Activated CD4-positive, alpha-beta T cell treated with anti-CD3 and anti-CD28 coated beads, Interleukin-2, amount 50 U/mL, for 16 hours (primary cell): Measurements from ENCODE around the gene LSM3.

Source experiments
- DNase-seq: peaks from one replicate; pipeline ENCODE4 v3.0.0-alpha.2; 2020

Gene LSM3

DNA sequence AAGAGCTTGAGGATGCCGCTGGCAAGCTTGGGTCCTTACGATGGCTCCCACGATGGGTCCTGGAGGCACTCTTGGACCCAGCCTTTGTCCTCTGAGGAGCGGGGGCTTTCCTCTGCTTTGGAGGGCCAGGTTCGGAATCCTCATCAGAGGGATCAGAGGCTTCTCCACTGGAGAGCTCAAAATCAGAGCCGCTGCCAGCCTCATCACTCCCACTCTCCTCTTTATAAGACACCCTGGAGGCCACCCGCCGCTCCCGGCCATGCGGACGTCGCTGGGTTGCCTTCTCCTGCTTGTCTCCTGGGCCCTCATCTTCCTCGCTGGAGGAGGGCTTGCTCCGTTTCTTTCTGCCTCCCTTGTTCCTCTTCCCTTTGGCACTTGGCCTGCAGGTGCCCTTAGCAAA lies 20.2 kb upstream of the LSM3 start:
- no peak for DNase-seq

DNA sequence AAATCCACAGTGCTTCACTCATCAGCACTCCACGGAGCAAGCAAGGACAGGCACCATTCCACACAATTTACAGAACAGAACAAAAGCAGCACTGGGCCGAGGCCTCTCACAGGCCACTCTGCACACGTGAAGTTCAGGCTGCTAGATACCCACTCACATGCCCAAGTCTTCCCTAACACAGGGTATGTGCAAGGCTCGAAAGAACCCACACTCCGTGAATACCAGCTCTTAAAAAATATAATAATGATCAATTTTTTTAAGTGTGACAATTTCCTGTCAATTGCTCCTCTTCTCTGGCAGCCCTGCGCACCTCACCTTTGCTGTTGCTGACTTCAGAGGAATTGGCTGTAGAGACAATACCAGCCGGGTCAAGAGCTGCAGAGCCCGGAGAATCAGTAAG lies 19.2 kb upstream of the LSM3 start:
- DNase-seq, result no peak

GRCh38 chr3:14161282-14161681 lies 17.3 kb upstream of the LSM3 start:
- DNase-seq, result no peak

DNA sequence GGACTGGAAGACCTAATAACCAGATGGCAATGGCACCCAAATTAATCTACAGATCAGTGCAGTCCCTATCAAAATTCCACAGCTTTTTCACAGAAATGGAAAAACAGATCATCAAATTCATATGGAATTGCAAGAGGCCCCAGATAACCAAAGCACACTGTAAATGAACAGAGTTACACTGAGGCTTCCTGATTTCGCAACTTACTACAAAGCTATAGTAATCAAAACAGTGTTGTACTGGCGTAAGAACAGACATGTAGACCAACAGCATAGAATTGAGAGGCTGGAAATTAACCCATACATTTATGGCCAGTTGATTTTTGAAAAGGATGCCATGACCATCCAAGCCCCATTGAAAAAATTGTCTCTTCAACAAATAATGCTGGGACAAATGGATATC lies 16.4 kb upstream of the LSM3 start:
- DNase-seq, result no peak

DNA sequence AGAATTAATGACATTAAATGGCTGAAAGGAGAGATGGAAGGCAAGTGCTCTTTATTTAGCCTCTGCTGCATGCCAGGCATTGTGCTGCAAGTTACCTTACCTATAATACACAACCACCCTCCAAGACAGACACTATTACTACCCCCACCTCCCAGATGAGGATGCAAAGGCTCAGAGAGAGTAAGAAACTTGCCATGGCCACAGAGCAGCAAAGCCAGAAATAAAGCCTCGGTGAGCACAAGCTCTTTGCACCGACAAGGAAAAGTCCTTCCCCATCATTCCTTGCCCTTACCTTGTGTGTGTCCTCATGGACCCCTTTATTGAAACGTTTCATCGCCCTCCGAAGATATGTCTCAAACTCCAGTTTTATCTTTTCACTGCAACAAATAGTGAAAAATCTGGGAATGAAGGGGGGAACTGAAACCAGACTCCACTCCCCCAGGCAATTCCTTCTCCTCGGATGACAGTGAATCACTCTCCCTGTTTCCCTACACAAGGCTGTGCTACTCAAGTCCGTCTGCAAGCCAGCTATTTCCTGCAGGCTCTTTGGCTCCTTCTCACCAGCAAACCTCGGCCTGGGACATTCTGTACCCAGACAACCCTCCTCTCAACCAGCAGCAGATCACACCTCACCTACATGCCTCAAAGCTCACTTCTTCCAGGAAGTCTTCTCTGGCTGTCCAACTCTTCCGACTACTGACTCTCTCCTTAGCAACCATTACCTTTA lies 11.6 kb upstream of the LSM3 start:
- DNase-seq, result no peak

GRCh38 chr3:14169435-14169834 lies 9.2 kb upstream of the LSM3 start:
- no peak for DNase-seq

DNA sequence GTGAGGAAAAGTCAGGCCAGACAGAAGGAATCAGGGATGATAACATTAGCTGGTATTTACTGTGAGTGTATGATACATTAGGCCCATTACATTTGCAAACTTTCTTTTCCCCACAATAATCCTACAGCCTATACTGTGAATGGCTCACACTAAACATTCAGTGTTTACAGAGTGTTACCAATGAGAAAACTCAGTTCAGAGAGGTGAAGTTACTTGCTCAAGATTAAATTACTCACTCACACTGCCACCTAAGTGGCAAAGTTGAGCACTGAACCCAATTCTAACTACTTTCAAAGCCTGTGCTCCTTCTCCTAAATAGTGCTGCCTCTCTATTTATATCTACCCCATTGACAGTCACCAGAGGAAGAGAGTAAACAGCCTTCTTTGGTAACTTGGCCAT lies 8.7 kb upstream of the LSM3 start:
- no peak for DNase-seq

DNA sequence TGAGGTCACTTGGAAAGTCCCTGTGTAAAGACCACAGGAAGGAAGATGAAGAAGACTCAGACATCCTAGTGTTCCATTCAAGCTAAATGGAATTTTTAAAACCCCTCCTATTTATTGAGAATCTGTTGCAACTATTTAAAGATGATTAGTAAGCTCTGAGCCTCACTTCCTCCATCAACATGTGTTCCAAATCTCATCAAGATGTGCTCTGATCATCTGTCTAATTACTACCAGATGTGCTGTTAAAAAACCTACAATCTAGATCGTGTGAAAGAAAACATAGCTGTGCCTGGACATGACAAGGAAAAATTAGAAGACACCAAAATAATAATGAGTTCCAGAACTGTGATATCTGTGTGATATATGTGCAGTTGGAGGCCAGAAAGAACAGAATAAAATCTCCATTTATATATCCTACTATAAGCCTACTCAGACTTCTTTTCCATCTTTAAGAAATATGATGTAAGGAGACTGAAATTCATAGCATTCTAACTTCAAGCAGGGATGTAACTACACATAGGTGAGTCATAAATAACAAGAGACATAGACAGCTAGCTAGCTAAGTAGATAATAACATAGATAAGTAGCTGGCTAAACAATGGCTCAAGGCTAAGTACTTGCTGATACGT lies 8.0 kb upstream of the LSM3 start:
- DNase-seq, result no peak

DNA sequence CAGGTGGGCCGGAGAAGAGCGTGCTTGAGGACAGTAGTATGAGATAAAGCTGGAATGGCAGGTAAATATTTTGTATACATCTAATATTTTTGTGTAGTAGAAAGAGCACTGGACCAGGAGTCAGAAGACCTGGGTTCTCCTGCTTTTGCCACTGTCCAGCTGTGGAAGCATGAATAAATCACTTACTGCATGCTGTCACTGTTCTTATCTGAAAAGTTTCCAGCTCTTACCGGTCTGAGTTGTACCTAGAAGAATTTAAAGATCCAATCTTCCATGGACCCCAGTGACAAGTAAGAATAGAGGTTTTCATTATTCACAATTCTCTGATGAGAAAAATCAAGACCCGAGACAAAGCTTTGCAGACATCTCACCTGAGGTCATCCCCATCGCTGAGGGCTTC lies 6.1 kb upstream of the LSM3 start:
- no peak for DNase-seq

DNA sequence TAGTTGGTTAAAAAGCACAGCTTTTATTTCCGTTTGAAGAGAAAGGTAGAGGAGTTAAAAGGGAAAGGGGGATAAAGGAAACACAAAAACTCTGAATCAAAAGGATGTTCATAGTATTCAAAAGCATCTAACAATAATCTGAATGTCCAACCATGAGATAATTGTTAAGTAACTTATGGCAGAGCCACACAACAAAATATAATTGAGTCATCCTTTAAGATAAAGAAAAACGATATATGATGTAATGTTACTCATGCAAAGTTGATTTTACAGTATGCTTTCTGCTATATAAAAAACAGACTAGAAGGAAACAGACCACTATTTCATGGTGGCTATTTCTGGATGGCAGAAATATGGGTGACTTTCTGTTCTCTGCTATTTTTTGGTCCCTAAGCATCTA lies 4.1 kb upstream of the LSM3 start:
- DNase-seq, result no peak

GRCh38 chr3:14175383-14176037 lies 3.1 kb upstream of the LSM3 start:
- DNase-seq, result peak; percentile 83

- no peak for DNase-seq
Observed at GRCh38 chr3:14177580-14178246, 904 bp upstream of the LSM3 start.

- no peak for DNase-seq
Observed at GRCh38 chr3:14179114-14179465, 473 bp downstream of the LSM3 start.

GRCh38 chr3:14179795-14180194 lies 1.2 kb downstream of the LSM3 start:
- DNase-seq, result no peak

DNA sequence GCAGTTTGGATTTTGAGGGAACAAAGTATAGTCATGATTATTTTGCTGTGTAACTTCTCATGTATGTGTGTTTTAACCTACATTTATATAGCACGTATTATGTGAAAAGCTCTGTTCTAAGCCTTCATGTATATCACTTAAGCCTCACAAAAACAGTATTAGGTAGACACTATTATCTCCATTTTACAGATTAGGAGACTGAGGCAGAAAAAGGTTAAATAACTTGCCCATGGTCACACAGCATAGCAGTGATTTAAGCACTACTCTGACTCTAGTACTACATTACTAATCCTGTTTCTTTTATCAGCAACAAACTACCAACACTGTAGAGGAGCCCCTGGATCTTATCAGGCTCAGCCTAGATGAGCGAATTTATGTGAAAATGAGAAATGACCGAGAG lies 2.6 kb downstream of the LSM3 start:
- DNase-seq, result no peak

DNA sequence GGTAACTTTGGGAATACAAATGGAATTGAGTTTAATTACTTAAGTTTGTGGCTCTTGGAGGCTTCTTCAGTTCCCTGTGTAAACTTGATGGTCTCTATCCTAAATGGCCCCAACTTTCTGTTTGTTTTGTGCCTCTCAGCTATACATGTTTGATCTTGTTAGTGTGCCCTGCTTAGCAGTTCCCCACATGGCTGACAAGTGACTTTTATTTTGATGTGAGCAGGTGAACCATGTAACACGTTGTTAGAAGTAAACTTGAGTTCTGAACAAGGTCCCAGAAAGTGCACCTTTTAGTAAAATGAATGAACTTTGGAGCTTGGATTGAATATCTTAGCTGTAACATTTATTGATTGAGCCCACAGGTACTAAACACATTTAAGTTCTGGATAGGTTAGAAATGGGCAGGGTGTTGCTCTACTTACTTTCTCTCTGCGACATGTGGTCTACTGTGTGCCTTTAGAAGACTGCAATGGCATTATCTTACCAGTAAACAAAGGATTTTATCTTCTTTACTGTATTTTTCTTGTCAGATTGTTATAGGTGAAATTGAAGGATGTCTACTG lies 4.5 kb downstream of the LSM3 start:
- DNase-seq, result no peak

- no peak for DNase-seq
Observed at GRCh38 chr3:14186854-14187458, 8.3 kb downstream of the LSM3 start.

DNA sequence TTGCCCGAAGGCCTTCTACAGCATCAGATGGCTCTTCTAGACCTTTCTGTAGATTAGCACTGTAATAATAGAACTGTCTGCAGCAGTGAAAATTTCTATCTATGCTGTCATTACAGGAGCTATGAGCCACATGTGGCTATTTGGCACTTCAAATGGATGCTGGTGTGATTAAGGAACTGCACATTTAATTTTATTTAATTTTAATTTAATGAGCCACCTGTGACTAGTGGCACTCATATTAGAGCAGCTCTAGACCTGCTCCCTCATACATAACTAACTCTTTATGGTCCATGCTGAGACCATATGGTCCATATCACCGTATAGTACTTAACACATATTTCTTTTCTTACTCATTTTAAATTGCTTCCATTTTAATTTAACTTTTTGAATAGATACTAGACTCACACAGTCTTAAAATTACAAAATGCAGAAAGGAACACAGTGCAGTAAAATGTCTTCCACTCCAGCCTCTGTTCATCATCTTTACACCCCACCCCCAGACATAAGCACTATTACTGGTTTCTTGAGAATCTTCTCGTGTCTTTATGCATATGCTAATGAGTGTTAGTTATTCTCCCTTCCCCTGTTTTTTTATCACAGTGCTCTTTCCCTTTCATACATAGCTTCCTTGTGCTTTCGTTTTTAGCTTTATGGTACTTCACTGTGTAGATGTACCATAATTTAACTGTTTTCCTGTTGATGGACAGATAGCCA lies 9.6 kb downstream of the LSM3 start:
- DNase-seq, result no peak

- no peak for DNase-seq
Observed at GRCh38 chr3:14194865-14195264, 16.2 kb downstream of the LSM3 start.

- no peak for DNase-seq
Observed at GRCh38 chr3:14199641-14200040, 21.0 kb downstream of the LSM3 start.

DNA sequence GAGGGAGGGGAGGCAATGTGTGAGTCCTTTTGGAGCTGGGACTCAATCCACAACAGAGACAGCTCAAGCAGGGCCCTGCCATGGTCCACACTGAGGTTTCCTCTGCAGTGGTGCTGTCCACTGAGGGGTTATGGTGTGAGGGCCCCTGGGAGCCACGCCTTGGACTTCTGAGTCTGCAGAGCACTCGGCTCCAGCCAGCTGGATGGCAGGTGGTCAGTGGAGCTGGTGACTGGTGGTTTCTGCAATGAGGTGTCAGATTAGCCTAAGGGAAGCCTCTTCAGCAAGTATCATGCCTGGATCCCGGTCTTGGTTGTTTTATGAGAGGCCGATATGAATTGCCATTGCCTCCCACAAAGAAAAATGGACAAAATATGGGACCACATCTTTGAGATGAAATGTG lies 21.7 kb downstream of the LSM3 start:
- DNase-seq, result no peak

- DNase-seq, result no peak
Observed at GRCh38 chr3:14200841-14201240, 22.2 kb downstream of the LSM3 start.
